OCI-LY1 (cell line): ENCODE results near the gene ARHGEF25.
A peak's percentile ranks its signal among the peaks of the same experiment; 100 is the strongest.

Experiments
- H2AFZ ChIP-seq: fragments of 200-600 bp; sonication (generic), shearing (Covaris generic); 2 replicates; pipeline ENCODE4 v1.6.0; 2014; ENCODE audit warnings: antibody characterized with exemption, mild to moderate bottlenecking, low read length
- H3F3A ChIP-seq: fragments of 200-600 bp; sonication (generic), shearing (Covaris generic); 2 replicates; pipeline ENCODE4 v1.6.0; 2014; ENCODE audit warnings: mild to moderate bottlenecking, antibody characterized with exemption, low read length, moderate library complexity; ENCODE audit not compliant: insufficient read depth
- H3K27ac ChIP-seq: fragments of 200-600 bp; sonication (generic); 2 replicates; pipeline ENCODE4 v1.5.1; 2014; ENCODE audit warnings: low read length, mixed run types, mild to moderate bottlenecking, low read depth; ENCODE audit not compliant: poor library complexity, severe bottlenecking
- H3K27me3 ChIP-seq: fragments of 200-600 bp; sonication (generic); 2 replicates; pipeline ENCODE4 v1.6.0; 2014; ENCODE audit warnings: antibody characterized with exemption, mild to moderate bottlenecking, low read length, moderate library complexity; ENCODE audit not compliant: insufficient read depth
- H3K36me3 ChIP-seq: fragments of 200-600 bp; sonication (generic); 2 replicates; pipeline ENCODE4 v1.6.1; 2014; ENCODE audit warnings: mild to moderate bottlenecking, antibody characterized with exemption, low read length, moderate library complexity, mixed read lengths; ENCODE audit not compliant: insufficient read depth
- H3K4me1 ChIP-seq: fragments of 200-600 bp; sonication (generic); 2 replicates; pipeline ENCODE4 v1.5.1; 2014; ENCODE audit warnings: mild to moderate bottlenecking, low read length, moderate library complexity; ENCODE audit not compliant: insufficient read depth, severe bottlenecking
- H3K4me2 ChIP-seq: fragments of 200-600 bp; sonication (generic), shearing (Covaris generic); 2 replicates; pipeline ENCODE4 v1.6.1; 2014; ENCODE audit warnings: low read length
- H3K4me3 ChIP-seq: fragments of 200-600 bp; sonication (generic); 2 replicates; pipeline ENCODE4 v1.5.1; 2014; ENCODE audit warnings: low read length, low read depth, mild to moderate bottlenecking, mixed read lengths; ENCODE audit not compliant: poor library complexity, severe bottlenecking
- H3K79me2 ChIP-seq: fragments of 200-600 bp; shearing (Covaris generic); 2 replicates; pipeline ENCODE4 v1.6.1; 2016; ENCODE audit warnings: mixed run types, low read length, mixed read lengths; ENCODE audit not compliant: insufficient read depth
- H3K9ac ChIP-seq: fragments of 200-600 bp; sonication (generic), shearing (Covaris generic); 2 replicates; pipeline ENCODE4 v1.6.1; 2014; ENCODE audit warnings: mild to moderate bottlenecking, low read length, mixed read lengths
- H3K9me2 ChIP-seq: fragments of 200-600 bp; sonication (generic), shearing (Covaris generic); 2 replicates; pipeline ENCODE4 v1.6.1; 2014; ENCODE audit warnings: low read depth, mild to moderate bottlenecking, low read length, mixed read lengths
- H3K9me3 ChIP-seq: fragments of 200-600 bp; shearing (Covaris generic); 2 replicates; pipeline ENCODE4 v1.6.1; 2014; ENCODE audit warnings: low read length, mixed read lengths
- H4K20me1 ChIP-seq: fragments of 200-600 bp; sonication (generic), shearing (Covaris generic); 2 replicates; pipeline ENCODE4 v1.6.0; 2016; ENCODE audit warnings: mild to moderate bottlenecking, low read length; ENCODE audit not compliant: insufficient read depth
- EZH2 ChIP-seq: fragments of 200-600 bp; sonication (generic), shearing (Covaris generic); IDR thresholded peaks from 2 replicates; pipeline ENCODE4 v1.8.0; 2017; ENCODE audit warnings: borderline replicate concordance, mixed run types, mild to moderate bottlenecking, antibody characterized with exemption, low read length, moderate library complexity, mixed read lengths
- TF ChIP-seq, protein P1 (sequence below): fragments of 200-600 bp; sonication (generic), shearing (Covaris generic); IDR thresholded peaks from 2 replicates; pipeline ENCODE4 v1.5.1; 2017; ENCODE audit warnings: mild to moderate bottlenecking, antibody characterized with exemption, low read length, moderate library complexity, mixed read lengths

The ARHGEF25 gene

DNA sequence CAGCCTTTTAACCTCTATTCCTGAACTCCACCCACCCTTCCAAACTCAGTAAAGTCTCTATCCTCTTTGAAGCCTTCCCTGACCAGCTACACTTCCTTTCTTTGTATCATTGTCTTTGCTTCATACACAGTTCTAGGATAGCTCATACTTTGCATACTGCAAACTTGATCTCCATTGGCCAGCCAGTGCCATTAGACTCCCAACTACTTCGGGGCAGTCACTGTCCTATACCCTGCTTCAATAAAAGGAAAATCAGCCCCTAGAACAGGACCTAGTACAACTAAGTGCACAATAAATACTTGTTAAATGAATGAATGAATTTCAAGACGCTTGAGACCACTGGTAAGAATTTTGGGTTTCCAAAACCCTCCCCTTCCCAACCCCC is 20.8 kb upstream of the ARHGEF25 start:
- no peaks in the 10 kb centered on the region for H4K20me1 ChIP-seq
- no peak overlapping the region for H3K27ac ChIP-seq
- H3K4me2 ChIP-seq = peak overlapping the region; percentile 98
- peak overlapping the region; percentile 61 for H2AFZ ChIP-seq
- TF ChIP-seq, protein P1, sequence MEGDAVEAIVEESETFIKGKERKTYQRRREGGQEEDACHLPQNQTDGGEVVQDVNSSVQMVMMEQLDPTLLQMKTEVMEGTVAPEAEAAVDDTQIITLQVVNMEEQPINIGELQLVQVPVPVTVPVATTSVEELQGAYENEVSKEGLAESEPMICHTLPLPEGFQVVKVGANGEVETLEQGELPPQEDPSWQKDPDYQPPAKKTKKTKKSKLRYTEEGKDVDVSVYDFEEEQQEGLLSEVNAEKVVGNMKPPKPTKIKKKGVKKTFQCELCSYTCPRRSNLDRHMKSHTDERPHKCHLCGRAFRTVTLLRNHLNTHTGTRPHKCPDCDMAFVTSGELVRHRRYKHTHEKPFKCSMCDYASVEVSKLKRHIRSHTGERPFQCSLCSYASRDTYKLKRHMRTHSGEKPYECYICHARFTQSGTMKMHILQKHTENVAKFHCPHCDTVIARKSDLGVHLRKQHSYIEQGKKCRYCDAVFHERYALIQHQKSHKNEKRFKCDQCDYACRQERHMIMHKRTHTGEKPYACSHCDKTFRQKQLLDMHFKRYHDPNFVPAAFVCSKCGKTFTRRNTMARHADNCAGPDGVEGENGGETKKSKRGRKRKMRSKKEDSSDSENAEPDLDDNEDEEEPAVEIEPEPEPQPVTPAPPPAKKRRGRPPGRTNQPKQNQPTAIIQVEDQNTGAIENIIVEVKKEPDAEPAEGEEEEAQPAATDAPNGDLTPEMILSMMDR = no peak
- TF ChIP-seq EZH2 = no peak
- H3K4me3 ChIP-seq = peak overlapping the region; percentile 95
- H3F3A ChIP-seq = no peaks in the 10 kb centered on the region
- no peaks in the 10 kb centered on the region for H3K9me2 ChIP-seq
- H3K9ac ChIP-seq = peak overlapping the region; percentile 87
- H3K9me3 ChIP-seq = no peaks in the 10 kb centered on the region
- no peaks in the 10 kb centered on the region for H3K27me3 ChIP-seq
- 0 out of 2 replicates have a peak, but pooled peaks cover 6% of the 10 kb centered on the region for H3K79me2 ChIP-seq
- peaks cover 22% of the 10 kb centered on the region for H3K4me1 ChIP-seq
- peaks cover 4% of the 10 kb centered on the region; the same call in 1 of the 2 replicates for H3K36me3 ChIP-seq

DNA sequence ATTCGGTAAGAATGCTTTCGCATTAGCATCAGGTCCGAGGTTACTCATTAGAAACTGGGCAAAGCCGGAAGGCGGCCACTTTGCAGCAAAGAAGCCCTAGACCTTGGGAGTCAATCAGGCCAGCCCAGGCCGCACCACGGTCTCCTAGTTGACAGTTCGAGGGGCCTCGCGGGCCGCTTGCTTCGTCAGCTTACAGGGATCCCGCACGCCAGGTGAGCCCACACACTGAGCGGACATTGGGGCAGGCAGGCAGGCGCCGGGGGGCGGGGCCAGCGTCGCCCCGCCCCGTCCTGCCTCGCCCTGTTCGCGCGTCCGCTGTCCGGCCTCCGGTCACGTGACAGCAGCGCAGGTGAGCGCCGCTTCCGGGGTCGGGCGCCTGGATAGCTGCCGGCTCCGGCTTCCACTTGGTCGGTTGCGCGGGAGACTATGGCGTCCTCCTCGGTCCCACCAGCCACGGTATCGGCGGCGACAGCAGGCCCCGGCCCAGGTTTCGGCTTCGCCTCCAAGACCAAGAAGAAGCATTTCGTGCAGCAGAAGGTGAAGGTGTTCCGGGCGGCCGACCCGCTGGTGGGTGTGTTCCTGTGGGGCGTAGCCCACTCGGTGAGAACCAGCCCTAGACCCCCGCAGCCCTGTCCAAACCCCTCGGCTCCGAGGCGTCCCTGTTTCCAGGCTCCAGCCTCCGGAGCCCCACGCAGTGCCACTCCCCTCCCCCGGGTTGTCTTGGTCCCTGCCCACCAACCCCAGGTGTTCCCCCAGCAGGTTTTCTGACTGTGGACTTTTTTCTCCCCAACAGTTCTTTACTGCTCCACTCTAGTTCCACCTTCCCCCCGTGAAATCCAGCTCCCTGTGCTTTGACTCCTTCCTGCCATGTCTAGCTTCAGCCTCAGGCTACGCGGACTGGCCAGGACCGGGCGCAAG is 20.1 kb upstream of the ARHGEF25 start, which contains the start of gene PIP4K2C:
TSS of gene PIP4K2C (plus strand) at position 329 of the 918 bp plus-strand sequence. CDS start at position 427, 98 bp downstream.
- H2AFZ ChIP-seq = peak within 1 kb of the TSS; percentile 61
- H3K4me2 ChIP-seq = peak within 1 kb of the TSS; percentile 98
- no peak within 1 kb of the TSS for H3K27ac ChIP-seq
- H3K9ac ChIP-seq = peak within 1 kb of the TSS; percentile 87
- TF ChIP-seq, protein P1 = no peak
- TF ChIP-seq EZH2 = no peak
- peak within 1 kb of the TSS; percentile 95 for H3K4me3 ChIP-seq
- no peaks in the 10 kb centered on the region for H4K20me1 ChIP-seq
- peaks cover 22% of the 10 kb centered on the region for H3K4me1 ChIP-seq
- H3K27me3 ChIP-seq = no peaks in the 10 kb centered on the region
- no peaks in the 10 kb centered on the region for H3K9me3 ChIP-seq
- H3F3A ChIP-seq = no peaks in the 10 kb centered on the region
- no peaks in the 10 kb centered on the region for H3K9me2 ChIP-seq
- peaks cover 4% of the 10 kb centered on the region; the same call in 1 of the 2 replicates for H3K36me3 ChIP-seq
- 0 out of 2 replicates have a peak, but pooled peaks cover 6% of the 10 kb centered on the region for H3K79me2 ChIP-seq

DNA sequence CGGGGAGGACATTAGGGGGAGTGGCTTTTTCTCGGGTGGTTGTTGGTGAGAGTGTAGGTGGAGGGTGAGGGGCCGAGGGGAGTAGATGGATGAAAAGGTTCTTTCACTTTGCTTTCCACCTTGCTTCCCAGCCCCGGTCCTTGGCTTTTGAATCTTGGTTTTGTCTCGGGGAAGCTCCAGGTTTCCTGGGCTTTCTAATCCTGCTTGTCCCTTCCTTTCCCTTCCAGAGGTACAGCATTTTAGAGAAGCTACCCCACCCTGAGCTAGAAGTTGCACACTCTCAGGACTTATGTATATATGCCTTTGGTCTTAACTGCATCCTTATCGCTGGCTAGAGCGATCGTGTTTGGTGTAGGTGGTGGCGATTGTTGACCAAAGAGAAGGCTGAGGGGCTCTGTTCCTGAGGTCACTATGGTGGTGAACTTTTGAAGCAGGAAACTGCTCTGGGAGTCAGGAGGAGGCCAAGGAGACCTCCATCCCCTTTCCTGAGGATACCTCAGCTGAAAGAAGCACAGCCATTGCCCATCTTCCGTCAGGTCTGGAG is 19.4 kb upstream of the ARHGEF25 start:
- Histone ChIP-seq H3K27ac (no peak overlapping the region), H3K9me3 (no peaks in the 10 kb centered on the region), H3K9ac (peak overlapping the region; percentile 87), H3K36me3 (peaks cover 4% of the 10 kb centered on the region; the same call in 1 of the 2 replicates), H3K4me3 (peak overlapping the region; percentile 95), H3F3A (no peaks in the 10 kb centered on the region), H3K9me2 (no peaks in the 10 kb centered on the region), H3K79me2 (0 out of 2 replicates have a peak, but pooled peaks cover 6% of the 10 kb centered on the region), H3K4me2 (peak overlapping the region; percentile 98), H4K20me1 (no peaks in the 10 kb centered on the region), H2AFZ (peak overlapping the region; percentile 19; the same call in 1 of the 2 replicates), H3K4me1 (peaks cover 22% of the 10 kb centered on the region), H3K27me3 (no peaks in the 10 kb centered on the region)
- TF ChIP-seq EZH2 = no peak
- TF ChIP-seq, protein P1 = no peak
